Ovary (tissue), 9 donors: Measurements from ENCODE around the gene CCDC102A. TPM values are rescaled to one million over a fixed set of nuclear protein-coding genes. Genes with fewer than 3 reads are reported as not detected.
A peak's percentile ranks its signal among the peaks of the same experiment; 100 is the strongest.

Experiments
- DNase-seq, 5 donors: peaks; one replicate each; pipeline ENCODE4 v3.0.0-alpha.2; 2019 to 2020
- H3K27ac ChIP-seq, 2 donors: fragments of 200-600 bp; one replicate each; pipeline versions ENCODE4 v1.5.1 to v1.8.0; 2019 to 2022
- H3K27me3 ChIP-seq: fragments of 200-600 bp; one replicate; pipeline ENCODE4 v1.8.0; 2022
- H3K36me3 ChIP-seq: fragments of 200-600 bp; sonication (generic); one replicate; pipeline ENCODE4 v1.5.1; 2019
- H3K4me1 ChIP-seq: one replicate; pipeline ENCODE4 v1.8.1; 2013; ENCODE audit warnings: mild to moderate bottlenecking, moderate library complexity; ENCODE audit not compliant: insufficient read depth
- H3K4me3 ChIP-seq: fragments of 200-600 bp; sonication (generic); one replicate; pipeline ENCODE4 v1.5.1; 2017
- H3K9me3 ChIP-seq, 2 donors: fragments of 200-600 bp in 1 of 2; sonication (generic) in 1 of 2; one replicate each; pipeline versions ENCODE4 v1.5.1 to v1.8.1; 2013 to 2019; ENCODE audit warnings: mild to moderate bottlenecking in 1 of 2, moderate library complexity in 1 of 2
- CTCF ChIP-seq, 3 donors: fragments of 450-650 bp in 2 of 3; fragments of 200-600 bp in 1 of 3; IDR thresholded peaks; one replicate each; pipeline versions ENCODE4 v1.5.1 to v1.8.0; 2016 to 2022; ENCODE audit warnings: antibody characterized with exemption in 3 of 3, mild to moderate bottlenecking in 1 of 3
- EP300 ChIP-seq: sonication (generic); formaldehyde crosslinking; IDR thresholded peaks from one replicate; pipeline ENCODE4 v1.6.1; 2017; ENCODE audit warnings: antibody characterized with exemption
- POLR2A ChIP-seq: fragments of 450-650 bp; IDR thresholded peaks from one replicate; pipeline ENCODE4 v1.6.1; 2017; ENCODE audit warnings: antibody characterized with exemption, mild to moderate bottlenecking, moderate library complexity
- WGBS, 3 donors: extraction: QIAGEN DNeasy Blood & Tissue Kit in 1 of 3; methylation state at CpG; one replicate each; pipeline versions ENCODE4 v1.1.5 to v1.1.7; 2013 to 2017; 5-methylcytosine and 5-hydroxymethylcytosine counted together
- intact Hi-C, 4 donors: fragments of 100-400 bp; cut with DNase I; formaldehyde crosslinking; loops; one replicate each; pipeline versions ENCODE4 v1.11.0 to v1.15.1; 2022 to 2023
- polyA plus RNA-seq, 2 donors: library from polyadenylated mRNA; stranded (reverse); fragments of 200-250 nt in 1 of 2; fragments of 350-450 nt in 1 of 2; fragmentation: Illumina TruSeq in 1 of 2; extraction: RNeasy Lipid Tissue Mini Kit (QIAGEN cat#74804) in 1 of 2; gene quantifications; one replicate each; pipeline ENCODE4 v1.2.3, GENCODE V29; 2013 to 2014
- total RNA-seq, 7 donors: library from RNA; depleted of rRNA in 2 of 7; stranded (reverse); fragments of >200 nt in 2 of 7; fragmentation: NEBNext Ultra II Directional in 3 of 7; extraction: Animal tissue kit (Norgen Biotek cat#: 25700) in 3 of 7; gene quantifications; one replicate each; pipeline versions ENCODE4 v1.1.0 to v1.2.4, GENCODE V29; 2016 to 2023
- donor health status: DM: no; HTN: no; CAD: no; lungs with moderate emphysema.
- donor health status: DM: no; HTN: no; CAD: no.
- donor health status: Bipolar disorder and iron deficiency.
- donor health status: DM: yes; HTN: yes; CAD: no.
- donor health status: DM: no; HTN: no; CAD: no.
- donor health status: DM: yes; HTN: yes; CAD: no.

The CCDC102A gene
- total and polyA plus RNA-seq, 9 donors: 5.9 to 22.4 (median 12.5) TPM

DNA sequence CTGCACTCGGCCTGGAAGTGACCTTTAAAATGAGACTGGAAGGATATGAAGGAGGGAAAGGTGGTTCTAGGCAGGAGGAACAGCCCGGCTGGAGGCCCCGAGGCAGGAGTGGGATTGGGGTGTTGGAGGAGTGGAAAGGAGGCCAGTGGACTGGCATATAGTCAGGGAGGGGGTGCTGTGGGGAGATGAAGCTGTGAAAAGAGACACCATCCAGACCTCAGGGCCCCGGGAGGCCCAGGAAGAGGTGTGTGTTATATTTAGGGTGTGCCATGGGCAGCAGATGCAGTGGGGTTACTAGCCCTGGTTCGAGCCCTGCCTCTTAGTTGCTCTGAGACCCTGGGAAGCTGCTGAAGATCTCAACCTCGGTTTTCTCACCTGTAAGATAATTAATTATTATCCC lies 31.2 kb downstream of the CCDC102A start:
- Histone ChIP-seq H3K27ac (no peak overlapping the region), H3K4me1 (no peaks in the 10 kb centered on the region), H3K4me3 (no peak overlapping the region), H3K27me3 (no peaks in the 10 kb centered on the region), H3K36me3 (no peaks in the 10 kb centered on the region), H3K9me3 (no peaks in the 10 kb centered on the region)
- intact Hi-C loops: no loop called here
- no peak for DNase-seq
- no peak for TF ChIP-seq POLR2A
- TF ChIP-seq CTCF (IDR thresholded peaks at IDR 0.05): no peak
- no peak for TF ChIP-seq EP300
- 82 to 89% (median 82%) methylated on average over 6 of the region's 6 CpGs for WGBS, 3 donors

DNA sequence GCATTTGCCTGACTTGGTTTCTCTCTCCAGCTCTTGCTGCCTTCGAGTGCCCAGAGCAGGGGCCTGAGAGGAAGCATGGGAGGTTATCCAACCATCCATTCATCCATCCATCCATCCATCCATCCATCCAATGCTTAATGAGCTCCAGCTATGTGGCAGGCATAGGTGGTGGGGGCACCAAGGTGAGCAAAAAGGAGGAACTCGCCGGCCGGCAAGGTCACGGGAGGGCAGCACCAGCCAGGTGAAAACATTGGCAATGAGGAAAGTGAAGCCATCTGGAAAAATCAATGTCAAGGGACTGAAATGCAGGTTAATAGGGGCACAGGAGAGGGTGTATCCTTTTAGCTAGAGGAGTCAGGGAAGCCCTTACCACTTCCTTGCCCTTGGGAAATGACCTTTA lies 31.9 kb downstream of the CCDC102A start:
- WGBS, 3 donors: 72 to 83% (median 73%) methylated on average over 5 of the region's 5 CpGs
- Histone ChIP-seq H3K27me3 (no peaks in the 10 kb centered on the region), H3K36me3 (no peaks in the 10 kb centered on the region), H3K4me3 (no peak overlapping the region), H3K27ac (no peak overlapping the region), H3K4me1 (no peaks in the 10 kb centered on the region), H3K9me3 (no peaks in the 10 kb centered on the region)
- TF ChIP-seq POLR2A (no peak), EP300 (no peak), CTCF (IDR thresholded peaks at IDR 0.05) (no peak)
- intact Hi-C loops: no loop called here
- DNase-seq: no peak

DNA sequence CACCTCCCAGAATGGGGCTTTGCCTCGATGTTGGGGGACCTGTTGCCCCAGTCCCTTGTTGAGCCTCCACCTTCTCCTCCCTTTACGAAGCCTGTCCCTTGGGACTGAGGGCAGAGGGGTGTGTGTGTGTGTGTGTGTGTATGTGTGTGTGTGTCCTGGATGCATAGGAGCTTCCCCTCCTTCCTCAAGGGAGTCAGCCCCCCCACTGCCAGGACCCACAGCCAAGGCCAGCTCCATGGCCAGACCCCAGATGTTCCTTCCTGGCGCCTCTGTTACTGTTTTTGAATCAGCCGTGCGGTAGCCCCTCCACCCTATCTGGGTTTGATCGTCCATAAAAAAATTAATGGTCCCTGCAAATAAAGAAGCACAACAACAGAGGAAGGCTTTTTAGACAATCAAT lies 32.4 kb downstream of the CCDC102A start:
- 33 to 39% (median 36%) methylated on average over 6 of the region's 6 CpGs for WGBS, 3 donors
- Histone ChIP-seq H3K27ac (no peak overlapping the region), H3K4me3 (no peak overlapping the region), H3K9me3 (no peaks in the 10 kb centered on the region), H3K27me3 (no peaks in the 10 kb centered on the region), H3K4me1 (no peaks in the 10 kb centered on the region), H3K36me3 (no peaks in the 10 kb centered on the region)
- no peak for DNase-seq
- intact Hi-C loops: no loop called here
- TF ChIP-seq EP300 (no peak), POLR2A (no peak), CTCF (IDR thresholded peaks at IDR 0.05) (no peak)

DNA sequence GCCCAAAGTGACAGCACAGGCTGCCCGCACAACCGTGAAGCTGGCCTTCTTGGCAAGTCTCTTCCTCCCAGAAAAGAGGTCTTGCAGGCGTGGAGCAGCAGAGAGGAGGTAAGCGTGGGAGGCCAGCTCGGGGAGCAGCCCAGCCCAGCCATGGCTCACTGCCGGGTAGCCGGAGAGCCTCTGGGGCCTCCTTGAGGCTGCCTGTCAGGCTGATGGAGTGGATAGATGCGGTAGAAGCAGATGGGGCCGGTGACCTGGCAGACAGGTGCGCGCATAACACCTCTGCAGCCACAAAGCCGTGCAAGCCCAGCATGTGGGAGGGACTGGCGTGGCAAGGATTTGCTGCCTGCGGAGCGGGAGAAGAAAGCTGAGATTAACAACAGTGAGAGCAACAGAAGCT lies 33.0 kb downstream of the CCDC102A start:
- 25 to 35% (median 26%) methylated on average over 15 of the region's 15 CpGs for WGBS, 3 donors
- DNase-seq: peak in 1 of 5 donors; percentile 59

More for the DNA sequence above, 33.0 kb downstream of the CCDC102A start:
- TF ChIP-seq POLR2A (no peak), CTCF (IDR thresholded peaks at IDR 0.05) (no peak), EP300 (no peak)
- Histone ChIP-seq H3K9me3 (no peaks in the 10 kb centered on the region), H3K4me3 (no peak overlapping the region), H3K27ac (no peak overlapping the region), H3K27me3 (no peaks in the 10 kb centered on the region), H3K4me1 (no peaks in the 10 kb centered on the region), H3K36me3 (no peaks in the 10 kb centered on the region)
- intact Hi-C loops: no loop called here
